Endothelial cell of umbilical vein (primary cell): ENCODE results near the gene BPIFB3.

ENCODE experiments used
- CTCF ChIP-seq, 2 donors: IDR thresholded peaks; 1 replicate in 1 of 2; 2 replicates in 1 of 2; pipeline ENCODE4 v1.5.1; 2011; ENCODE audit warnings: low read length in 2 of 2, mild to moderate bottlenecking in 2 of 2, moderate library complexity in 2 of 2, control low read depth in 1 of 2, inconsistent platforms in 1 of 2, low read depth in 1 of 2; ENCODE audit not compliant: insufficient read depth in 1 of 2; ENCODE audit errors: extremely low read depth in 1 of 2
- MAX ChIP-seq: IDR thresholded peaks from 2 replicates; pipeline ENCODE4 v1.6.1; 2011; ENCODE audit not compliant: insufficient read depth, insufficient read length
- POLR2A ChIP-seq: IDR thresholded peaks from 2 replicates; pipeline ENCODE4 v1.6.1; 2012; ENCODE audit warnings: low read depth, mild to moderate bottlenecking, control low read depth, low read length

GRCh38 chr20:33043731-33044181 is 9.9 kb upstream of the BPIFB3 start:
- TF ChIP-seq CTCF (IDR thresholded peaks at IDR 0.05; ENCODE audit: extremely low read depth in 1 of 2, insufficient read depth in 1 of 2, low read depth in 1 of 2, low read length in 2 of 2) (no peak), POLR2A (no peak), MAX (no peak)
